Tibial artery (tissue), 4 donors: ENCODE results near the gene RBBP6.

ENCODE experiments used
- DNase-seq, 2 donors: peaks; one replicate each; pipeline ENCODE4 v3.0.0-alpha.2; 2019
- H3K27ac ChIP-seq, 2 donors: fragments of 200-600 bp; sonication (generic) in 1 of 2; 1 replicate in 1 of 2; 2 replicates in 1 of 2; pipeline ENCODE4 v1.5.1; 2018 to 2019; ENCODE audit warnings: mild to moderate bottlenecking in 1 of 2
- H3K27me3 ChIP-seq, 2 donors: fragments of 200-600 bp; sonication (generic) in 1 of 2; one replicate each; pipeline versions ENCODE4 v1.5.1 to v1.6.0; 2016 to 2019
- H3K36me3 ChIP-seq, 3 donors: fragments of 200-600 bp; sonication (generic) in 2 of 3; one replicate each; pipeline ENCODE4 v1.5.1; 2016 to 2019; ENCODE audit warnings: mild to moderate bottlenecking in 2 of 3
- H3K4me1 ChIP-seq, 4 donors: fragments of 200-600 bp; sonication (generic) in 2 of 4; 1 replicate in 3 of 4; 2 replicates in 1 of 4; pipeline ENCODE4 v1.5.1; 2016 to 2019
- H3K4me3 ChIP-seq, 2 donors: fragments of 200-600 bp; sonication (generic) in 1 of 2; 1 replicate in 1 of 2; 2 replicates in 1 of 2; pipeline ENCODE4 v1.5.1; 2018 to 2019; ENCODE audit warnings: mild to moderate bottlenecking in 2 of 2
- H3K9me3 ChIP-seq, 3 donors: fragments of 200-600 bp; sonication (generic) in 1 of 3; one replicate each; pipeline ENCODE4 v1.5.1; 2016 to 2019
- CTCF ChIP-seq, 2 experiments: fragments of 200-600 bp in 1 of 2; fragments of 450-650 bp in 1 of 2; IDR thresholded peaks; one replicate each; pipeline ENCODE4 v1.5.1; 2017 to 2019; ENCODE audit warnings: antibody characterized with exemption in 2 of 2, mild to moderate bottlenecking in 1 of 2, moderate library complexity in 1 of 2
- intact Hi-C: fragments of 100-400 bp; cut with DNase I; formaldehyde crosslinking; loops from one replicate; pipeline ENCODE4 v1.15.0; 2023; ENCODE audit warnings: low total_unique reads

The RBBP6 gene

GRCh38 chr16:24497440-24497839, 41.9 kb upstream of the RBBP6 start:
- DNase-seq: no peak
- TF ChIP-seq CTCF (IDR thresholded peaks at IDR 0.05): no peak
- intact Hi-C loops: no loop called here
- Histone ChIP-seq H3K27ac (no peak overlapping the region), H3K4me3 (no peak overlapping the region), H3K4me1 (no peaks in the 10 kb centered on the region), H3K27me3 (peaks cover 0 to 19% of the 10 kb centered on the region in 2 donors), H3K36me3 (no peaks in the 10 kb centered on the region), H3K9me3 (no peaks in the 10 kb centered on the region)

GRCh38 chr16:24499193-24499814, 40.1 kb upstream of the RBBP6 start:
- no peak for DNase-seq
- H3K4me3 ChIP-seq: no peak overlapping the region
- H3K27me3 ChIP-seq: peaks cover 0 to 22% of the 10 kb centered on the region in 2 donors
- no peak for TF ChIP-seq CTCF (IDR thresholded peaks at IDR 0.05)
- no peaks in the 10 kb centered on the region for H3K4me1 ChIP-seq
- intact Hi-C loops: no loop called here
- no peak overlapping the region for H3K27ac ChIP-seq
- no peaks in the 10 kb centered on the region for H3K9me3 ChIP-seq
- H3K36me3 ChIP-seq: no peaks in the 10 kb centered on the region

- peaks cover 0 to 8% (median 0%) of the 10 kb centered on the region in 4 donors for H3K4me1 ChIP-seq
- peak; percentile 64 to 67 for TF ChIP-seq CTCF (IDR thresholded peaks at IDR 0.05)
- DNase-seq: peak in 1 of 2 donors; percentile 28
- peaks cover 0 to 13% of the 10 kb centered on the region in 2 donors for H3K27me3 ChIP-seq
- no peaks in the 10 kb centered on the region for H3K9me3 ChIP-seq
- H3K36me3 ChIP-seq: no peaks in the 10 kb centered on the region
- intact Hi-C loops: loop anchor here (5.0 kb wide), 1 partner anchor 462 kb away; no protein-coding TSS in a partner anchor
- H3K27ac ChIP-seq: no peak overlapping the region
- H3K4me3 ChIP-seq: no peak overlapping the region
These were observed 34.7 kb upstream of the RBBP6 start for GRCh38 chr16:24504472-24505345.

- no peak for TF ChIP-seq CTCF (IDR thresholded peaks at IDR 0.05)
- Histone ChIP-seq H3K27me3 (peaks cover 0 to 8% of the 10 kb centered on the region in 2 donors), H3K27ac (no peak overlapping the region), H3K4me3 (no peak overlapping the region), H3K4me1 (peaks cover 0 to 8% (median 0%) of the 10 kb centered on the region in 4 donors), H3K9me3 (no peaks in the 10 kb centered on the region), H3K36me3 (no peaks in the 10 kb centered on the region)
- intact Hi-C loops: loop anchor here (5.0 kb wide), 1 partner anchor 464 kb away; no protein-coding TSS in a partner anchor
- DNase-seq: no peak
These were observed 33.4 kb upstream of the RBBP6 start for GRCh38 chr16:24505959-24506358.

GRCh38 chr16:24507959-24508480, 31.3 kb upstream of the RBBP6 start:
- DNase-seq: no peak
- Histone ChIP-seq H3K4me3 (no peak overlapping the region), H3K27me3 (peaks cover 0 to 5% of the 10 kb centered on the region in 2 donors), H3K4me1 (peaks cover 0 to 8% (median 0%) of the 10 kb centered on the region in 4 donors), H3K36me3 (no peaks in the 10 kb centered on the region), H3K27ac (peak overlapping the region in 1 of 2 donors; percentile 4), H3K9me3 (no peaks in the 10 kb centered on the region)
- intact Hi-C loops: loop anchor here (5.0 kb wide), 1 partner anchor 466 kb away; no protein-coding TSS in a partner anchor
- no peak for TF ChIP-seq CTCF (IDR thresholded peaks at IDR 0.05)
